Activated CD4-positive, alpha-beta T cell treated with anti-CD3 and anti-CD28 coated beads, Interleukin-2, Interleukin-6, amounts not matched to agents 100 ng/mL and 50 ng/mL, durations not matched to agents 16 hours and 8 hours (primary cell): ENCODE results near the gene CACNG3.
"Not testable (repeated sequence)": the region's sequence is repeated elsewhere in the genome, so short reads cannot be mapped to it uniquely, and the experiment has no call there.

Source experiments
- DNase-seq: peaks from one replicate; pipeline ENCODE4 v3.0.0-alpha.2; 2020

Gene CACNG3

GRCh38 chr16:24337013-24337412 lies 80.9 kb downstream of the CACNG3 start:
- DNase-seq, result no peak

GRCh38 chr16:24343829-24344228 lies 87.7 kb downstream of the CACNG3 start:
- DNase-seq, result not testable (repeated sequence)

- DNase-seq, result no peak
Observed at GRCh38 chr16:24344784-24345183, 88.6 kb downstream of the CACNG3 start.

GRCh38 chr16:24345704-24346103 lies 89.6 kb downstream of the CACNG3 start:
- no peak for DNase-seq

- DNase-seq, result no peak
Observed at GRCh38 chr16:24346734-24347133, 90.6 kb downstream of the CACNG3 start.

- DNase-seq, result no peak
Observed at GRCh38 chr16:24347556-24347955, 91.4 kb downstream of the CACNG3 start.

- DNase-seq, result peak; percentile 17
Observed at GRCh38 chr16:24348545-24349290, 92.6 kb downstream of the CACNG3 start.

GRCh38 chr16:24349320-24349719 lies 93.2 kb downstream of the CACNG3 start:
- no peak for DNase-seq

GRCh38 chr16:24352746-24353145 lies 96.6 kb downstream of the CACNG3 start:
- DNase-seq, result no peak

GRCh38 chr16:24353622-24354021 lies 97.5 kb downstream of the CACNG3 start:
- DNase-seq, result no peak

GRCh38 chr16:24357511-24357910 lies 101.4 kb downstream of the CACNG3 start:
- no peak for DNase-seq

- no peak for DNase-seq
Observed at GRCh38 chr16:24358117-24358516, 102.0 kb downstream of the CACNG3 start.

GRCh38 chr16:24359490-24359889 lies 103.4 kb downstream of the CACNG3 start:
- DNase-seq, result no peak

- DNase-seq, result no peak
Observed at GRCh38 chr16:24360936-24361335, 104.8 kb downstream of the CACNG3 start.

- no peak for DNase-seq
Observed at GRCh38 chr16:24364596-24364995, 108.5 kb downstream of the CACNG3 start.

- no peak for DNase-seq
Observed at GRCh38 chr16:24367186-24367710, 111.1 kb downstream of the CACNG3 start.

- no peak for DNase-seq
Observed at GRCh38 chr16:24372824-24373223, 116.7 kb downstream of the CACNG3 start.

- no peak for DNase-seq
Observed at GRCh38 chr16:24378999-24379398, 122.9 kb downstream of the CACNG3 start.

- DNase-seq, result no peak
Observed at GRCh38 chr16:24381470-24382118, 125.5 kb downstream of the CACNG3 start.

- no peak for DNase-seq
Observed at GRCh38 chr16:24382762-24383407, 126.8 kb downstream of the CACNG3 start.

- no peak for DNase-seq
Observed at GRCh38 chr16:24394341-24394740, 138.2 kb downstream of the CACNG3 start.

- no peak for DNase-seq
Observed at GRCh38 chr16:24396350-24397271, 140.5 kb downstream of the CACNG3 start.

- DNase-seq, result no peak
Observed at GRCh38 chr16:24409045-24409444, 152.9 kb downstream of the CACNG3 start.
